HG03342 (cell line): ENCODE data around the gene FIZ1.
"Not testable (repeated sequence)": the region's sequence is repeated elsewhere in the genome, so short reads cannot be mapped to it uniquely, and the experiment has no call there.

Experiments used
- ATAC-seq: cut with Tn5 transposase; IDR thresholded peaks from one replicate; pipeline ENCODE4 v1.9.1; 2021; ENCODE audit warnings: mild to moderate bottlenecking, moderate library complexity; ENCODE audit not compliant: unreplicated experiment

The FIZ1 gene

DNA sequence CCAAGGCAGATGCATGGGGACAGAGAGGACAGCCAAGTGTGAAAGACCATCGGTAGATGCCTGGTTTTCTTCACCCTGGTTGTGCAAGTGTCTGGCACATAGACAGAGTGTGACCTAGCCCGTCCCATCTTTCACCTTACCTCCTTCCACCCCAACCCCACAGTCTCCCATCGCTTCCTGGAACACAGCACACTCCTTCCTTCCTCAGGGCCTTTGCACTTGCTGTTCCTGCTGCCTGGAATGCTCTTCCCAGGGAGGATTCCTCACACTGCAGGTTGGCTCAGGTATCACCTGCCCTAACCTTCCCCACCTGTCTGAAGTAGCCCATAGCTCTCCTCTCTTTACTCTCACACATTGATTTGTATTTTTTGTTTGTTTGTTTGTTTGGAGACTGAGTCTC lies 3.0 kb downstream of the FIZ1 start:
- no peak for ATAC-seq

DNA sequence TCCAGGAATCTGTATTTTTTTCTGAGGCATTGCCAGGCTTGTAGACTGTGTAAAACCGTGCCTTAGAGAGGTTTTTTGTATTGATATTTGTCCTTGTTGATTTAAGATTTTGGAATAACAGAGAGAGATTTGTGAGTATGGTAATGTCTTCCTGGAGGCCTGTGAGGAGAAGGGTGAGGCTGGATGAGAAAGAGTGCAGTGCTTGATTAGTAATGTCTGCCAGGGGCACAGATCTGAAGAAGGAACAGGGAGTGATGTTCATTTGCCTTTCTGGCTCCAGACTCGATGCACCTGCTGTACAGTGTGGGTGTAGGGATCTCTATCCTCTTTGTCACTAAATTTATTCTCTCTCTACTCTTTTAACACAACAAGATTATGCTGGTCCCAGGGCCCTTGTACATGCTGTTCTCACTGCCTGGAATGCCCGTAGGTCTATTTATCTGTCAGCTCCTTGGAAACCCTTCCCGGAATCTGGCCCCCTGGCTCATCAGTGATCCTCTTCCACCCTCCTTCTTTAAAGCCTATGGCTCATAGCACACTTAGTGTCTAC lies 4.2 kb downstream of the FIZ1 start:
- no peak for ATAC-seq

DNA sequence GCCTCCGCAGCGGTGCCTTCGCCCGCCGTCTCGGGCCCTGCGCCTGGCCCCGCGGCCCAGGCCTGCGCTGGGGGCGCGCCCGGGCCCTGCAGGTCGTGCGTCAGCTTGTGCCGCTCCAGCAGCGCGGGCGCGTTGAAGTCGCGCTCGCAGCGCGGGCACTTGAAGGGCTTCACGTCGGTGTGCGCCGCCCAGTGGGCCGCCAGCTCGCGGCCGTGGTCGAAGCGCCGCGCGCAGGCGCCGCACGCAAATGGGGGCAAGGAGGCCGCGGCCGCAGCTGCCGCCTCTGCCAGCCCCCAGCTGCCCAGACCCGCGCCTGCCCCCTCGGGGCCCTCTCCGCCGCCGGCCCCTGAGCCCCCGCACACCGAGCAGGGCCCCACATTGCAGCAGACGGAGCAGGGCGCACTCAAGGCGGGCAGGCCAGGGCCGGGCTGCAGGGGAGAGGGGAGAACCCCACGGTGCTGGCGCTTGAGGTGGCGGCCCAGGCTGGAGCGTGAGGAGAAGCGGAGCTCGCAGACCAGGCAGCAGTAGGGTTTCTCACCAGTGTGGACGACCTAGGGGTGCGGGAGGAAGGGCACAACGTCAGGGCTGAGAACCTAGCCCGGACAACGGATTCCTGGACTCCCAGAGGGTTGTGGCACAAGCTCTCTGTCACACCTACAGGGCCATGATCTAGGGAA lies 6.1 kb downstream of the FIZ1 start:
- no peak for ATAC-seq

DNA sequence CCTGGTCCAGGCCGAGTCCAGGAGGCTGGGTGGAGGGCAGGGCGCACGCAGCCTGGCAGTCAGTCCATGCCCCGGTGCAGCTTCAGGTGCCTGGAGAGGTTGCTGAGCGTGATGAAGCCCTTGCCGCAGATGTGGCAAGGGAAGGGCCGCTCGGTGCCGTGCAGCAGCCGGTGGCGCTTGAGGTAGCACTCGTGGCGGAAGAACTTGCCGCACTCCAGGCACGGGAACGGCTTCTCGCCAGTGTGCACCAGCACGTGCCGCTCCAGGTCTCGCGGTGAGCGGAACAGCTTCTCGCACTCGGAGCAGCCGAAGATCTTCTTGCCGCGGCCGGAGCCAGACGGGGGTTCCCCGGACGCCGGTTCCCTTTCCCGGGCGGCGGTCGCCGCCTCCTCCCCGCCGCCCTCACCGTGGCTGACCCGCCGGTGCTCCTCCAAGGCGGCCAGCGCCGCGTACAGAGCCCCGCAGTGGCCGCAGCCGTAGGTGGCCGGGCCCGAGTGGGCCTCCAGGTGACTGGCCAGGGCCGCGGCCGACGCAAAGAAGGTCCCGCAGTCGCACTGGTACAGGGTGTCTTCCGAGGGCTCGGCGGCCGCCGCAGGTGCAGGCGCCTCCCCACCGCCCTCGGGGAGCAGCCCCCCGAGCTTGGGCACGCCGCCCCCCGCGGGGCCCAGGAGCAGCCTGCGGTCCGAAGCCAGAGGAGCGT lies 6.8 kb downstream of the FIZ1 start:
- ATAC-seq, result no peak

DNA sequence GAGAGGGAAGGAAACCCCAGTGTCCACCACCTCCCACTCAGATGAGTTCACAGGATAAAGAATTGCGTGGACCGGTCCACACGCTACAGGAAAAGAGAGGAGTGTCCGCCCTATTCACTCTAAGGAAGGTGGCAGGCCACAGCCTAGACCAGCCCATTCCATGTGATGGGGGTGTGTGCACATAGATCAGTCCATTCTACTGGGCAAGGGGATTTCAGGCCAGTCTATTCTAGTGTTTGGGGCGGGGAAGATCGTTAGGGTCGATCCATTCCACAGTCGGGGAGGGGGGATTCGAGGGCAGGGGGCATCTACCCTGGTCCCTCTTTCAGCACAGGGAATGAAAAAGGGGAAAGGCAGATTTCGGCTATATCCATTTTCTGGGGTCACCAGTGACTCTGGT lies 7.8 kb downstream of the FIZ1 start:
- ATAC-seq, result no peak

DNA sequence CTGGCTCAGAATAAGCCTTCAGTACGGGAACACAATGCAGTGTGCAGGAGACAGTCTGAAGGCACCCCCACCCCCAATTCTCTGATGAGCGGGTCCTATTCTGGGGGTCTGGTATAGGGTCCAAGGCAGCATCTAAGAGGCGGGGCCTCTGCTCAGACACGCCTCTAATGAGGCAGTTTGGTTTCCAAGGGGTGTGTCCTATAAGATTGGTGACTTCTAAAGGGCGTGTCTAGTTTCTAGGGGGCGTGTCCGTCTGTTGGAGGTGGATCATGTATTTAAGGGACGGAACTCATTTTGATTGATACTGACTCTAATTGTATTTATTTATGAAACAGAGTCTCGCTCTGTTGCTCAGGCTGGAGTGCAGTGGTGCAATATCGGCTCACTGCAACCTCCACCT lies 8.7 kb downstream of the FIZ1 start:
- ATAC-seq, result no peak

DNA sequence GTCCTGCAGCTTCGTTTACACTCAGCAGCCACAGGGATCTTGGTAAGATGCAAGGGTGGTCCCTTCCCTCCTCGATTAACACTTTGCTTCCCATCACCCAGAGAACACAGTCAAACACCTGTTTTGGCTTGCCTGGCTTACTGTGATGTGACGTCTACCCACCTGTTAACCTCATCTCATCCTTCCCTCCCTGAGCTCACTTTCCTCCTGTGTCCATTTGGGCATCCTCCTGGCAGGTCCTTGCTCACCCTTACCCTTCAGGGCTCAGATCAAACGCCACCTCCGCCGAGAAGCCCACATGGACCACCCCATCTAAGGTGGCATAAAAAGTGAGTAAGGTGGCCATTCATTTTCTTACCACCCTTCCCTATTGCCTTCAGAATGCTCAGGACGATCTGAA lies 9.2 kb downstream of the FIZ1 start:
- no peak for ATAC-seq

DNA sequence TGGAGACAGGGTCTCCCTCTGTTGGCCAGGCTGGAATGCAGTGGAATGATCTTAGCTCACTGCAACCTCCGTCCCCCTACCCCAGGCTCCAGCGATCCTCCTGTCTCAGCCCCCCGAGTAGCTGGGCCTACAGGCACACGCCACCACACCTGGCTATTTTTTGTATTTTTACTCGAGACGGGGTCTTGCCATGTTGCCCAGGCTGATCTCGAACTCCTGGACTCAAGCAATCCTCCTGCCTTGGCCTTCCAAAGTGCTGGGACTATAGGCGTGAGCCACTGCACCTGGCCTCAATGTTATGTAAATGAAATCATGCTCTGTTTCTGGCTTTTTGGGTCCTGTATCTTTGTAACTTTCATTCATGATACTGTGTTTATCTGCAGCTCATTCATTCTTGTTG lies 10.6 kb downstream of the FIZ1 start:
- ATAC-seq, result no peak

DNA sequence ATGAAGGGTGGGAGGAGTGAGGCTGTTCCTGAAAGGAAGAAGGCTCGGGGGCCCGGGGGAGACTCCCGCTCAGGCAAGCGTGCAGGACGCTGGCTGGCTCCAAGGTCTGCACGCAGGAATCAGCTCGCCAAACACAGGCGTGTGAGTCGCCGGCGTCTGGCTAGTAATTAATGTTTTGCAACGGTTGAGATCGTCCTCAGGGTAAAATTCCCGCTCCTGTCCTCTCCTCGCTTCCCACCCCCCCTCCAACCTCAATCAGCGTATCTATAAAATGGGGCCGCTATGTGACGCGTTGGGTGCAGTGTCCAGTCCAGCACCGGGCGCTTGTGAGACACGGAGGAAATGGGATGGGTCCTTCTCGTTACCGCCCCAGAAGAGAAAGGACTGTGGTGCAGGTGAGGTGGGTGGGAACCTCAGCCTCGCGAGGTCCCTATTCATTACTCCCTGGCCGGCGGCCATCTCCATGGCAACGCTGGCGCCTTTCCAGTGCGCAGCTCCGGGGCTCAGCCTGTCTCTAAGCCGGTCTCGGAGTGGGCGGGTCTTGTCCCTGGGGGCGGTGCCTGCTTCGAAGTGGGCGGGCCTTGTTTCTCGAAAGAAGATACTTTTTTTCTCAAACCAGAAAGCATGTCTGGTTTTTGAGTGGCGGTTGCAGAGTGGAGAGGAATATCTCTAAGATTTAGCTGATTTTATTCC lies 12.2 kb downstream of the FIZ1 start:
- peak; percentile 88 for ATAC-seq

DNA sequence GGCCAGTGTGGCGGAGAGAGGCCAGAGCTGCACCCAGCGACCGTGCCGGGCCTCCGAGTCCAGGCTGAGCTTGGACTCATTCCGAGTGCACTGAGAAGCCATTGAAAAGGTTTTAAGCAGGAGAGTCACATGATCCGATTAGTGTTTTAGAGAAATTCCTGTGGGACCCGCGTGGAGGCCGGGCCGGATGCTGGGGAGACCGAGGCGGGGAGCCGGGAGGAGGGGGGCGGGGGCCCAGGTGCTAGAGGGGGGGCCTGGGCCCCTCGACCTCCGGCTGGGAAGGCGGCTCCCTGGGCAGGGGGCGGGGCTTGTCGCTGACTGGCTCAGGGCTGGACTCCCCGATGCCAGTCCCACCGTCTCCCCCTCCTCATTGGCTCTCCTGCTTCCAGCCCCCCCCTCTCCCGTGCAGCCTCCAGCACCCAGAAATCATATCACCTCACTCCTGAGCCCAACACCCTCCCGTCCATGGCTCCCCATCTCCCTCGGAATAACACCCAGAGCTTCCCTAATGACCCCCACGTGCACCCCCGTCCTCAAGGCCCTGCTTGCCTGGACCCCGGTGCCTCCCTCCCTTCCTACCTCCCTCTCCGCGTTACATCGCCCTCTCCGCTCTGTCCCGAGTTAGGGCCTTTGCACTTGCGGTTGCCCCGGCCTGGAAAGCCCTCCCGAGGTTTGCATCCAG lies 13.5 kb downstream of the FIZ1 start:
- no peak for ATAC-seq

DNA sequence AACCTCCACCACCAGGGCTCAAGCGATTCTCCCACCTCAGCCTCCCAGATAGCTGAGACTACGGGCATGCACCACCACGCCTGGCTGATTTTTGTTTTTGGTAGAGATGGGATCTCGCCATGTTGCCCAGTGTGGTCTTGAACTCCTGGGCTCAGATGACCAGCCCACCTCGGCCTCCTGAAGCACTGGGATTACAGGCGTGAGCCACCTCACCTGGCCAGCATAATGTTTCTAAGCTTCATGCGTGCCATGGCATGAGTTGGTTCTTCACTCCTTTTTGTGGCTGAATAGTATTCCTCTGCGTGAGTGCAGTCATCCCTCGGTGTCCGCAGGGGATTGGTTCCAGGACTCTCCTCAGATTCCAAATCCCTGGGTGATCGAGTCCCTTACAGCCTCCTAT lies 14.4 kb downstream of the FIZ1 start:
- no peak for ATAC-seq

DNA sequence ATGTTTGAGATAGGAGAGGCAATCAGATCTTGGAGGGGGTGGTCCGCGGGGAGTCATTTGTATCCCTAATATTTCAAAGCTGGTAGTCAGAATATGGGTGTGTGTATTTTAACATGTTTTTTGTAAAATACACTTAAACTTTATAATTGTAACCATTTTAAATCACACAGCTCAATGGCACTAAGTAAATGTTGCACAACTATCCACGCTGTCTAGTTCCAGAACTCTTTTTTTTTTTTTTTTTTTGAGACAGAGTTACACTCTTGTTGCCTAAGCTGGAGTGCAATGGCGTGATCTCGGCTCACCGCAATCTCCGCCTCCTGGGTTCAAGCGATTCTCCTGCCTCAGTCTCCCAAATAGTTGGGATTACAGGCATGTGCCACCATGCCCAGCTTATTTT lies 15.4 kb downstream of the FIZ1 start:
- ATAC-seq, result not testable (repeated sequence)

DNA sequence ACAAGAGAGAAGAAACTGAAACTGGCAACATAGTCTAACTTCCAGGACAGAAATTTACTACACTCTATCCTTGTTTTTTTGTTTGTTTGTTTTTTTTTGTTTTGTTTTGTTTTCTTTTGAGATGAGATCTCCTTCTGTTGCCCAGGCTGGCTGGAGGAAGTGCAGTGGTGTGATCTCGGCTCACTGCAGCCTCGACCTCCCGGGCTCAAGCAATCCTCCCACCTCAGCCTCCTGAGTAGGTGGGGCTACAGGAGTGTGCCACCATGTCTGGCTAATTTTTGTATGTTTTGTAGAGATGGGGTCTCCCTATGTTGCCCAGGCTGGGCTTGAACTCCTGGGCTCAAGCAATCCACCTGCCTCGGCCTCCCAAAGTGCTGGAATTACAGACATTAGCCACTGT lies 17.0 kb downstream of the FIZ1 start:
- ATAC-seq, result not testable (repeated sequence)

DNA sequence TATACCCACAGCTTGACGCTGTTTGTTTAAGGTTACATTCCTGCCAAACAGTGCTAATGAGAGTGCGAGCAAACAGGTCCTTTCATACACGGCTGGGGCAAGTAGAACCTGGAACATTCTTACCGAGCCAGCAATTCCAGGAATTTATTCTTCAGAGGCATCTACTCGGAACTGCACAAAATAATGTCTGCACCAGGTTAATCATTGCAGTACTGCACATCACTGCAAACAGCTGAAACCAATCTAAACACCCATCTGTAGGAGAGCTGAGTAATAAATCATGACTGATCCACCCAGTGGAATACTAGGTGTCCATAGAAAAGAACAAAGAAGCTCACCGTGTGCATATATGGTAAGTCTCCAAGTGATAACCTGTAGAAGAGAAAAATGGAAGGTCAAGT lies 17.5 kb downstream of the FIZ1 start:
- ATAC-seq, result no peak

DNA sequence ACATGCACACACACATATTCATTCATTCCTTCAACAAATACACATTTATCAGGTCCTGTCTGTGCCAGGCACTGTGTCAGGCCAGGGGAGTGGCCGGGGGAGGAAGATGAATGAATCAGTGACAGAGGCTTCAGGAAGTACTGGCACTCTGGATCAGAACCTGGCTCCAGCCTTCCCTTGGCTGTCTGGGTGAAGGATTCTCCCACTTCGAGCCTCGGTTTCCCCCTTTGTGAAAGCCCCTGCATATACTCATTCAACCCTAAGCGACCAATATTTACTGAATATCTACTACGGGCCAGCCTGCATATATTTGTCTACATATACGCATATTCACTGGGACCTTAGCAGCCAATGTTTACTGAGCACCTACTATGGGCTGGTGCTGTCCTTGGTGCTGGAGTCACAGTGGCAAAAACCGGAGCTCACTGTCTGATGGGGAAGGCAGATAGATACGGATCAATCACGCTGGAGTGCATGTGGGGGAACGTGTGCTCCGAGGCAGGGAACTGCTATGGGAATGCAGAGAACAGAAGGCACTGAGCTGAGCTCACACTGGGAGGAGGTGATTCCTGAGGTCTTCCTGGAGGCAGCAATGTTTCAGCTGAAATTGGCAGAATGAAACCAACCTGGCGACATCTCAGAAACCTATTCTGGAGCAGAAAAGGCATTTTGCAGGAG lies 18.0 kb downstream of the FIZ1 start:
- ATAC-seq, result no peak

DNA sequence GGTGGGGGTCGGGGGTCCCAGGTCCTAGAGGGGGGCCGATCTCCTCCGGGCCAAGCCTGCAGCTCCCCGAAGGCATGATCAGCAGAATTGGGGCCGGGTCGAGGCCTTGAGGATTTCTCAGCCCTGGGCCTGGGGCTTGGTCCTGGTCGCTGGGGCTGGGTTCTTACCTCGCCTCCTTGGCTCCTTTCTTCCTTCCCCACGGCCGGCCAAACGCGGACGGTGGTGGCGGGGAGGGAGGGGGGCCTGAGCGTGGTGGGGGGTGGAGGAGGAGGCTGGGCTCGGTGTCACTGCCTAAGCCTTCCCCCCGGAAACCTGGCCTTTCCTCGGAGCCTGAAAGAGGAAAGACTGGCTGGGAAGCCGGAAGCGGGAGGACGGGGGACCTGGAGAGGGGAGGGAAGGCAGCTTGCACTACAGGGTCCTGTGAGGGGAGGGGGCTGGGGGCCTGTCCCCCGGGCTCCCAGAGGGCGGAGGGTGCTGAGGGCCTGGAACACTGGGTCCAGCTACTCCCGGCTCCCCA lies 18.6 kb downstream of the FIZ1 start, which contains the start of gene ZNF579:
Gene ZNF579 (minus strand): TSS at position 221 of the 517 bp plus-strand sequence. CDS start 1,209 bp downstream, outside the sequence.
- ATAC-seq, result no peak

DNA sequence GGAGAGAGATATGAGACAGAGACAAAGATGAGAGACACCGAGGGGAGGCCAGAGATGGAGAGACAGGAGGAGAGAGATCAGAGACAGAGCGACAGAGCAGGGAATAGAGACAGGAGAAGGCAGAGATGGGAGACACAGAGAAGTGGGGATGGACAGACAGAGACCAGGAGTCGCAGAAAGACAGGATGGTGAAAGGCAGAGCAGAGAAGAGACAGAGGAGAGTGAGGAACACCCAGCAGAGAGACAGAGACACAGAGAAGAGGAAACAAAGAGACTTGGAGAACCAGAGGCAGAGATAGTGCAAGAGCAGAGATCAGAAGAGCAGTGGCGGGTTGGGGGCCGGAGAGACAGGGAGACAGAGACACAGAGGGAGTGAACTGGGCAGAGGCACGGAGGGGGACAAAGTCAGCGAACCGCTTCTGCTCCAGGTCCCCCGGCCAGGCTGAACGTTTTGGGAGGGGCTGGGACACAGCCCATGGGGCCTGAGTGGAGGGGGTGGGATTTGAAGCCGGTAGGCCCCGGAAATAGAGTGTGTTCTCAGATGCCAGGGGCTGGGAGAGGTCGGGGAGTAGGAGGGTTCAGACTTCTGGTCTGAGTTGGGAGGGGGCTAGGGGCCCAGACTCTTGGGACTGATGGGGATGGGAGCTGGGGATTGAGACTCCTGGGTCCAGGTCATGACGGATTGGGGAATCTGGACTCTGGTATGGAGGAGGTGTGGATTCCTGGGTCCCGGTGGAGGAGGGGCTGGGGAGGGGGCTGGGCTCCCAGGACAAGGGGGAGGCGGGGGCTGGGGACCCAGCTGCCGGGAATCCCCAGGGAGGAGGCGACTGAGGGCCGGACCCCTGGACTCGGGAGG lies 19.3 kb downstream of the FIZ1 start:
- ATAC-seq, result no peak

DNA sequence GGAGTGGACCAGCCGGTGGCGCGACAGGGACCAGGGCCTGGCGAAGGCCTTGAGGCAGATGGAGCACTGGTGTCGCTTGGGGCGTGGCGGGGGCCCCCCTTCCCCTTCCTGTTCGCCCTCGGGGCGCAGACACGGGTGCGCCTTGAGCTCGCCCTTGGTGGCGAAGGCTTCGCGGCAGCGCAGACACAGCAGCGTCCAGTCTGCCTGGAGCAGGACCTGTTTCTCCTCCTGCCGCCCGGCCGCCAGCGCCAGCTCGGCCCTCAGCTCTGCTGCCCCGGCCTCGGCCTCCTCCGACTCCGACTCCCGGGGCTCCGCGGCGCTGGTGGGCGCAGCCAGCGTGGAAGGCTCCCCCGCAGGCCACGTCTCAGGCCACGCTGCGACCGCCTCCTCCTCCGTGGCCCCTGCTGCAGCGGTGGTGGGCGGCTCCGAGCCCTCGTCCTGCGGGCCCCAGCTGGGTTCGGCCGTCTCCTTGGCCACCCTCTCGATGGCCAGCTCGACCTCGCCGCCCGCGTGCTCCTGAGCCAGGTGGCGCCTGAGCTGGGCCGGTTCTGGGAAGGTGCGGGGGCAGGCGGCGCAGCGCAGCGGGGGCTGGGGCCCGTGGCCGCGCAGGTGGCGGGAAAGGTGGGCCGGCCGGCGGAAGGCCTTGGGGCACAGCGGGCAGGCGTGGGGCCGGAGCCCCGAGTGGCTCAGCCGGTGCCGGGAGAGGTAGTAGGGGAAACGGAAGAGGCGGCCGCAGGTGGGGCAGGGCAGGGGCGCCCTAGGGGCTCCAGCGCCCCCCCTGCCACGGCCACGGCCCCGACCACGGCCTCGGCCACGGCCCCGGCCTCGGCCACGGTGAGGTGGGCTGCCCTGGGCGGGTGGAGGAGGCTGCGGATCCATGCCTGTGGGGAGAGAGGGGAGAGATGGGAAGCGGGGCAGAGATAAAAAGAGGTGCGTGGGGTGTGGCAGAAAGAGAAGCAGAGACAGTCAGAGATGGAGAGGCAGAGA lies 20.3 kb downstream of the FIZ1 start:
- ATAC-seq, result no peak
